PC-3 (cell line): Measurements from ENCODE around the gene TET2. TPM values are rescaled to one million over a fixed set of nuclear protein-coding genes. Genes with fewer than 3 reads are reported as not detected.

Source experiments
- ATAC-seq: fragments of 200-7000 bp; cut with Tn5 transposase; 2 replicates; pipeline ENCODE4 v1.9.1; 2020; ENCODE audit warnings: mild to moderate bottlenecking, moderate library complexity
- BruUV-seq: library from RNA; stranded (reverse); fragments of 400-500 nt; replicated peaks from 2 replicates; lab custom pipeline; 2021; lab: Mats Ljungman, UMichigan
- CTCF ChIA-PET: fragments of 300-600 bp; sonication (Branson Sonifier 250); formaldehyde crosslinking; loops from one replicate; lab custom pipeline; 2022; ENCODE audit warnings: antibody characterized with exemption; lab: Charles Lee
- POLR2A ChIA-PET: fragments of 300-600 bp; sonication (Branson Sonifier 250); formaldehyde crosslinking; loops from one replicate; lab custom pipeline; 2022; ENCODE audit warnings: antibody characterized with exemption; ENCODE audit not compliant: unreplicated experiment; lab: Charles Lee
- DNase-seq: peaks from one replicate; pipeline ENCODE4 v3.0.0-alpha.2; 2015
- H2AFZ ChIP-seq: fragments of 300-600 bp; sonication (generic); 2 replicates; pipeline ENCODE4 v1.6.0; 2016; ENCODE audit warnings: antibody characterized with exemption, low read length
- H3F3A ChIP-seq: fragments of 300-600 bp; sonication (generic); one replicate; pipeline ENCODE4 v1.6.0; 2017; ENCODE audit warnings: antibody characterized with exemption, low read length, control low read depth, mild to moderate bottlenecking; ENCODE audit not compliant: unreplicated experiment
- H3K27ac ChIP-seq: fragments of 300-600 bp; sonication (generic); 2 replicates; pipeline ENCODE4 v1.5.1; 2016; ENCODE audit warnings: mild to moderate bottlenecking, low read length
- H3K27me3 ChIP-seq: fragments of 300-600 bp; sonication (generic); 2 replicates; pipeline ENCODE4 v1.6.1; 2016; ENCODE audit warnings: low read length, mixed read lengths
- H3K36me3 ChIP-seq: fragments of 300-600 bp; sonication (generic); 2 replicates; pipeline ENCODE4 v1.6.1; 2016; ENCODE audit warnings: low read depth, mixed run types, low read length, mixed read lengths
- H3K4me1 ChIP-seq: fragments of 300-600 bp; sonication (generic); 2 replicates; pipeline ENCODE4 v1.5.1; 2016; ENCODE audit warnings: low read length; ENCODE audit not compliant: insufficient read depth
- H3K4me2 ChIP-seq: fragments of 300-600 bp; sonication (generic); 2 replicates; pipeline ENCODE4 v1.6.0; 2016; ENCODE audit warnings: low read length
- H3K4me3 ChIP-seq: fragments of 300-600 bp; sonication (generic); 2 replicates; pipeline ENCODE4 v1.5.1; 2016; ENCODE audit warnings: mild to moderate bottlenecking, low read length, mixed read lengths
- H3K79me2 ChIP-seq: fragments of 300-600 bp; sonication (generic); 2 replicates; pipeline ENCODE4 v1.6.1; 2017; ENCODE audit warnings: low read length, mixed read lengths
- H3K9ac ChIP-seq: fragments of 300-600 bp; sonication (generic); 2 replicates; pipeline ENCODE4 v1.6.0; 2016; ENCODE audit warnings: mild to moderate bottlenecking, low read length
- H3K9me2 ChIP-seq: fragments of 300-600 bp; sonication (generic); replicated peaks from 2 replicates; pipeline ENCODE4 v1.6.1; 2016; ENCODE audit warnings: mixed run types, low read length, mixed read lengths
- H3K9me3 ChIP-seq: fragments of 300-600 bp; sonication (generic); 2 replicates; pipeline ENCODE4 v1.6.1; 2016; ENCODE audit warnings: low read length, mixed read lengths
- H4K20me1 ChIP-seq: fragments of 300-600 bp; sonication (generic); 2 replicates; pipeline ENCODE4 v1.6.1; 2016; ENCODE audit warnings: low read length, mixed read lengths
- CTCF ChIP-seq: fragments of 300-600 bp; sonication (generic); conservative IDR thresholded peaks from 2 replicates; pipeline ENCODE4 v1.5.1; 2017; ENCODE audit warnings: antibody characterized with exemption, low read depth, mild to moderate bottlenecking, low read length
- EZH2 ChIP-seq: fragments of 300-600 bp; sonication (generic); IDR thresholded peaks from one replicate; pipeline ENCODE4 v1.6.1; 2017; ENCODE audit warnings: antibody characterized with exemption, mild to moderate bottlenecking, low read length; ENCODE audit not compliant: unreplicated experiment
- EZH2phosphoT487 ChIP-seq: fragments of 300-600 bp; sonication (generic); IDR thresholded peaks from 2 replicates; pipeline ENCODE4 v1.6.1; 2018; ENCODE audit warnings: mild to moderate bottlenecking, antibody characterized with exemption, low read length, borderline replicate concordance
- intact Hi-C: fragments of 100-400 bp; cut with micrococcal nuclease; formaldehyde crosslinking; loops from 2 replicates; pipeline ENCODE4 v1.9.0; 2023
- total RNA-seq: library from RNA; depleted of rRNA; stranded (reverse); fragments of >200 nt; gene quantifications from 2 replicates; pipeline ENCODE4 v1.2.3, GENCODE V29; 2014

The TET2 gene
- total RNA-seq, 1 experiment from 2014 or later = 5.6 TPM

- H3K9ac ChIP-seq = no peak overlapping the region
- ChIA-PET CTCF (no interaction called here), POLR2A (no interaction called here)
- H3K79me2 ChIP-seq = no peaks in the 10 kb centered on the region
- H3K4me2 ChIP-seq = no peak overlapping the region
- no peaks in the 10 kb centered on the region for H3K36me3 ChIP-seq
- no peak for DNase-seq
- no peaks in the 10 kb centered on the region for H3K27me3 ChIP-seq
- H3K4me3 ChIP-seq = no peak overlapping the region
- no peak for ATAC-seq
- H3K9me2 ChIP-seq = no peaks in the 10 kb centered on the region
- no TSS peak for BruUV-seq
- H3K9me3 ChIP-seq = no peaks in the 10 kb centered on the region; the same call in 1 of the 2 replicates
- no peaks in the 10 kb centered on the region for H4K20me1 ChIP-seq
- intact Hi-C loops = no loop called here
- H3K4me1 ChIP-seq = no peaks in the 10 kb centered on the region
- H3F3A ChIP-seq = no peaks in the 10 kb centered on the region
- no peak overlapping the region for H2AFZ ChIP-seq
- TF ChIP-seq EZH2 (no peak), EZH2phosphoT487 (no peak)
- H3K27ac ChIP-seq = no peak overlapping the region
Measured at GRCh38 chr4:105306820-105307219, 160.1 kb downstream of the TET2 start.

GRCh38 chr4:105318486-105318885 is 171.8 kb downstream of the TET2 start:
- no peak for ATAC-seq
- H3K79me2 ChIP-seq = no peaks in the 10 kb centered on the region
- H4K20me1 ChIP-seq = no peaks in the 10 kb centered on the region
- no peak overlapping the region for H3K4me2 ChIP-seq
- DNase-seq = no peak
- H3K4me3 ChIP-seq = no peak overlapping the region
- no peaks in the 10 kb centered on the region for H3K27me3 ChIP-seq
- H3K27ac ChIP-seq = no peak overlapping the region
- intact Hi-C loops = no loop called here
- no TSS peak for BruUV-seq
- ChIA-PET CTCF (no interaction called here), POLR2A (no interaction called here)
- no peaks in the 10 kb centered on the region for H3K4me1 ChIP-seq
- H3K9me3 ChIP-seq = no peaks in the 10 kb centered on the region
- H3K9me2 ChIP-seq = no peaks in the 10 kb centered on the region
- no peak for TF ChIP-seq CTCF
- no peak for TF ChIP-seq EZH2
- TF ChIP-seq EZH2phosphoT487 = no peak
- no peaks in the 10 kb centered on the region for H3F3A ChIP-seq
- no peak overlapping the region for H2AFZ ChIP-seq
- no peak overlapping the region for H3K9ac ChIP-seq
- H3K36me3 ChIP-seq = no peaks in the 10 kb centered on the region

- Histone ChIP-seq H3K4me1 (no peaks in the 10 kb centered on the region), H4K20me1 (no peaks in the 10 kb centered on the region), H3K27ac (no peak overlapping the region), H3K4me2 (no peak overlapping the region), H3K4me3 (no peak overlapping the region), H3K36me3 (no peaks in the 10 kb centered on the region), H3K79me2 (no peaks in the 10 kb centered on the region), H3K9ac (no peak overlapping the region), H3K9me2 (no peaks in the 10 kb centered on the region), H2AFZ (no peak overlapping the region), H3F3A (no peaks in the 10 kb centered on the region), H3K27me3 (no peaks in the 10 kb centered on the region), H3K9me3 (no peaks in the 10 kb centered on the region)
- ChIA-PET CTCF (no interaction called here), POLR2A (no interaction called here)
- TF ChIP-seq CTCF = no peak
- no peak for TF ChIP-seq EZH2phosphoT487
- TF ChIP-seq EZH2 = no peak
- BruUV-seq = no TSS peak
- no peak for ATAC-seq
- DNase-seq = no peak
- intact Hi-C loops = no loop called here
Measured at GRCh38 chr4:105327222-105327621, 180.5 kb downstream of the TET2 start.
